Kidney epithelial cell (primary cell): Measurements from ENCODE around the gene AP3B1. TPM values are rescaled to one million over a fixed set of nuclear protein-coding genes. Genes with fewer than 3 reads are reported as not detected.

ENCODE experiments used
- DNase-seq: peaks from one replicate; pipeline ENCODE4 v3.0.0-alpha.2; 2010; ENCODE audit warnings: low read depth
- H3K27me3 ChIP-seq: 2 replicates; pipeline ENCODE4 v1.6.0; 2011; ENCODE audit warnings: low read length; ENCODE audit not compliant: control insufficient read depth, insufficient read depth
- H3K36me3 ChIP-seq: 2 replicates; pipeline ENCODE4 v1.5.1; 2011; ENCODE audit warnings: low read length; ENCODE audit not compliant: control insufficient read depth, insufficient read depth
- H3K4me3 ChIP-seq: 2 replicates; pipeline ENCODE4 v1.5.1; 2011; ENCODE audit warnings: low read depth, mild to moderate bottlenecking, control low read depth, low read length
- total RNA-seq: library from RNA; depleted of rRNA; stranded (reverse); fragments of >200 nt; gene quantifications from 2 replicates; pipeline ENCODE4 v1.2.3, GENCODE V29; 2015
- TF ChIP-seq, protein P1 (sequence below): IDR thresholded peaks from 2 replicates; pipeline ENCODE4 v1.5.1; 2011; ENCODE audit warnings: mild to moderate bottlenecking, moderate library complexity, low read length, control low read depth, inconsistent platforms; ENCODE audit not compliant: insufficient read depth, poor library complexity, severe bottlenecking

The AP3B1 gene
- total RNA-seq, 1 donor from 2014 or later = 36.4 TPM

GRCh38 chr5:78252715-78253114 lies 41.8 kb downstream of the AP3B1 start:
- H3K4me3 ChIP-seq = no peak overlapping the region
- no peaks in the 10 kb centered on the region for H3K36me3 ChIP-seq
- no peaks in the 10 kb centered on the region for H3K27me3 ChIP-seq
- TF ChIP-seq, protein P1, sequence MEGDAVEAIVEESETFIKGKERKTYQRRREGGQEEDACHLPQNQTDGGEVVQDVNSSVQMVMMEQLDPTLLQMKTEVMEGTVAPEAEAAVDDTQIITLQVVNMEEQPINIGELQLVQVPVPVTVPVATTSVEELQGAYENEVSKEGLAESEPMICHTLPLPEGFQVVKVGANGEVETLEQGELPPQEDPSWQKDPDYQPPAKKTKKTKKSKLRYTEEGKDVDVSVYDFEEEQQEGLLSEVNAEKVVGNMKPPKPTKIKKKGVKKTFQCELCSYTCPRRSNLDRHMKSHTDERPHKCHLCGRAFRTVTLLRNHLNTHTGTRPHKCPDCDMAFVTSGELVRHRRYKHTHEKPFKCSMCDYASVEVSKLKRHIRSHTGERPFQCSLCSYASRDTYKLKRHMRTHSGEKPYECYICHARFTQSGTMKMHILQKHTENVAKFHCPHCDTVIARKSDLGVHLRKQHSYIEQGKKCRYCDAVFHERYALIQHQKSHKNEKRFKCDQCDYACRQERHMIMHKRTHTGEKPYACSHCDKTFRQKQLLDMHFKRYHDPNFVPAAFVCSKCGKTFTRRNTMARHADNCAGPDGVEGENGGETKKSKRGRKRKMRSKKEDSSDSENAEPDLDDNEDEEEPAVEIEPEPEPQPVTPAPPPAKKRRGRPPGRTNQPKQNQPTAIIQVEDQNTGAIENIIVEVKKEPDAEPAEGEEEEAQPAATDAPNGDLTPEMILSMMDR = no peak
- DNase-seq = no peak

- H3K36me3 ChIP-seq = no peaks in the 10 kb centered on the region
- H3K4me3 ChIP-seq = no peak overlapping the region
- H3K27me3 ChIP-seq = no peaks in the 10 kb centered on the region
- DNase-seq = no peak
- TF ChIP-seq, protein P1 = no peak
These were observed 42.7 kb downstream of the AP3B1 start for GRCh38 chr5:78251663-78252284.

DNA sequence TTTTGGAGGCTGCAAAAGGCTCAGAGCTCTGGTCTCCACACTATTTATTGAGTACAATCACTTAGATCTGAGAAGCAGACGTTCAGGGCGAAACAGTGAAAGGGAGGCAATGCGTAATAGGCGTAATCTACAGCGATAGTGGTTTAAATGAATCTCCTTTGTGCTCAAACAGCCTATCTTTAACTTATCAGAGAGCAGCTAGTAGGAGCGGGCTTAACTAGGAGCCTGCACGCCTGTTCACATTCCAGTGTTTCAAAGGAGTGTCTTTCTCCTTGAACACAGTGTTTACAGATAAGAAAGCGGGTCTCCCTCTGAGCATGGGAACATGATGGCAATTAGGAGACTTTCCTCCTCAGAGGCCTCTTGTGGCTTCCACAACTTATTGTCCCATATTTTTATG lies 49.4 kb downstream of the AP3B1 start:
- no peak for DNase-seq
- TF ChIP-seq, protein P1 = no peak

DNA sequence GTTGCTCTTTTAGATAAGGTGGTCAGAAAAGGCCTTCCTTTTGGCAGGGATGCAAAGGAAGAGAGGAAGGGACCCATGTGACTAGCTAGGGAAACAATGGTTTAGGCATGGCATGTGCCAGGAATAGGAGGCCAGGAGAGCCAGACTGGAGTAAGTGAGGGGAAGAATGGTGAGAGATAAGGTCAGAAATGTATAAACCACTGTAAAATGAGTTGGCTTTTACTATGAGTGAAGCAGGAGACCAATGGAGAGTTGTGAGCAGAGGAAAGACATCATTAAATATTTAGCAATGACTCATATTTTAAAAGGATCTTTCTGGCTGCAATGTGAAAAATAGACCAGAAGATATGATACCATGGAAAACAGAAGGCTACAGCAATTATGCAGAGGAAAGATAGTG lies 50.9 kb downstream of the AP3B1 start:
- Histone ChIP-seq H3K27me3 (no peaks in the 10 kb centered on the region), H3K4me3 (no peak overlapping the region), H3K36me3 (no peaks in the 10 kb centered on the region)
- no peak for DNase-seq
- TF ChIP-seq, protein P1 = no peak

More for the DNA sequence above, 49.4 kb downstream of the AP3B1 start:
- Histone ChIP-seq H3K4me3 (no peak overlapping the region), H3K36me3 (no peaks in the 10 kb centered on the region), H3K27me3 (no peaks in the 10 kb centered on the region)

GRCh38 chr5:78243091-78243490 lies 51.4 kb downstream of the AP3B1 start:
- no peaks in the 10 kb centered on the region for H3K27me3 ChIP-seq
- DNase-seq = no peak
- H3K36me3 ChIP-seq = no peaks in the 10 kb centered on the region
- TF ChIP-seq, protein P1 = no peak
- H3K4me3 ChIP-seq = no peak overlapping the region

GRCh38 chr5:78242001-78242400 lies 52.5 kb downstream of the AP3B1 start:
- no peak for DNase-seq
- TF ChIP-seq, protein P1 = no peak
- Histone ChIP-seq H3K4me3 (no peak overlapping the region), H3K36me3 (no peaks in the 10 kb centered on the region), H3K27me3 (no peaks in the 10 kb centered on the region)
